HG02938 (cell line): ENCODE results near the gene CHMP2A.

ENCODE experiments used
- ATAC-seq: cut with Tn5 transposase; IDR thresholded peaks from one replicate; pipeline ENCODE4 v1.9.1; 2021; ENCODE audit warnings: mild to moderate bottlenecking, moderate library complexity; ENCODE audit not compliant: unreplicated experiment

CHMP2A gene

GRCh38 chr19:58570770-58571574, 16.1 kb upstream of the CHMP2A start:
- no peak for ATAC-seq

- no peak for ATAC-seq
These were observed 15.2 kb upstream of the CHMP2A start for GRCh38 chr19:58569943-58570670.

- no peak for ATAC-seq
These were observed 14.5 kb upstream of the CHMP2A start for GRCh38 chr19:58569191-58569942.

DNA sequence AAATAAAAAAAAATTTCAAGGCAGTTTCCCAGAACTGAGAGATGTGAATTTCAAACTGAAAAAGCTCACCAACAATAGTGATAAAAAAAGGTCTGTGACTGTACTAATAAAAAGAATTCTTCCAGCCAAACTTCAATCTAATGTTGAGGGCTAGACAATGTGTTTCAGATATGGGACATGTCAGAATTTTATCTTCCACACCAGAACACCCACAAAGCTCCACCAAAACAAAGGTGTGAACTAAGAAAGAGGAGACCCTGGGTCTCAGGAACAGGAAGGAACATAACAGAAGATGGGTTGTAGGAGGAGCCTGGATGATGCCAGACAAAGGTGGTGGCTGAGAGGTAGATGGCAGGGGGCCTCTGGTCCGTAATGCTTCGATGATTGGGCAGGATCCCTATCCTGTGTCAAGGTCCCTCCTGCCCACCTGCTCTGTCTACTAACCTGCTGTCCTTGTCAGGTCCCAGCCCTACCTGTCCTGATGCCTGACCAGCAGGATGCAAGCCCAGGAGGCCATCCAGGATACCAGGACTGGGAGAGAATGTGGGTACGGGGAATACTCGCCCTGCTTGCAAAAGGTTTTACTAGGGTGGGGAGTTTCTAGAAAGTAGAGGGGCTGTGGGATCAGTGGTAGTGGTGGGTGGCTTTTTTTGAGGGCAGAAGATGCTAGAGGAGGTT, 13.7 kb upstream of the CHMP2A start:
- no peak for ATAC-seq

GRCh38 chr19:58566989-58567388, 12.1 kb upstream of the CHMP2A start:
- ATAC-seq: no peak

DNA sequence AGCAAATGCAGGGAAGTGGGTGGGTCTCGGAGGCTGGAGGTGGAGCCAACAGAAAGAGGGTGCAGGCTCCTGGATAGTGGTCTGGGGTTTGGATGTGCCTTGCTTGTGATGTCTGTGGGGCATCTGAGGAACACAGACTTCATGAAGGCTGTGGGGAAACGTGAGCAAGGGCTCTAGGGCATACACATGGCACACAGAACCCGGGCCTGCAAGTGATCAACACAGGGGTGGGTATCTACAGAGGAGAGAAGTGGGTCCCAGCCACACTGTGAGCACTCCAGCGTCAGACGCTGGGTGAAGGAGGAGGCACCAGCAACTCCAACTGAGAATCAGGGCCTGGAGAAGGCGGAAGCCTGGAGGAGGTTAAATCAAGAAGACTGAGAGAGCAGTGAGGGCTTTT, 8.9 kb upstream of the CHMP2A start:
- no peak for ATAC-seq

- ATAC-seq: no peak
These were observed 8.2 kb upstream of the CHMP2A start for GRCh38 chr19:58563034-58563573.

DNA sequence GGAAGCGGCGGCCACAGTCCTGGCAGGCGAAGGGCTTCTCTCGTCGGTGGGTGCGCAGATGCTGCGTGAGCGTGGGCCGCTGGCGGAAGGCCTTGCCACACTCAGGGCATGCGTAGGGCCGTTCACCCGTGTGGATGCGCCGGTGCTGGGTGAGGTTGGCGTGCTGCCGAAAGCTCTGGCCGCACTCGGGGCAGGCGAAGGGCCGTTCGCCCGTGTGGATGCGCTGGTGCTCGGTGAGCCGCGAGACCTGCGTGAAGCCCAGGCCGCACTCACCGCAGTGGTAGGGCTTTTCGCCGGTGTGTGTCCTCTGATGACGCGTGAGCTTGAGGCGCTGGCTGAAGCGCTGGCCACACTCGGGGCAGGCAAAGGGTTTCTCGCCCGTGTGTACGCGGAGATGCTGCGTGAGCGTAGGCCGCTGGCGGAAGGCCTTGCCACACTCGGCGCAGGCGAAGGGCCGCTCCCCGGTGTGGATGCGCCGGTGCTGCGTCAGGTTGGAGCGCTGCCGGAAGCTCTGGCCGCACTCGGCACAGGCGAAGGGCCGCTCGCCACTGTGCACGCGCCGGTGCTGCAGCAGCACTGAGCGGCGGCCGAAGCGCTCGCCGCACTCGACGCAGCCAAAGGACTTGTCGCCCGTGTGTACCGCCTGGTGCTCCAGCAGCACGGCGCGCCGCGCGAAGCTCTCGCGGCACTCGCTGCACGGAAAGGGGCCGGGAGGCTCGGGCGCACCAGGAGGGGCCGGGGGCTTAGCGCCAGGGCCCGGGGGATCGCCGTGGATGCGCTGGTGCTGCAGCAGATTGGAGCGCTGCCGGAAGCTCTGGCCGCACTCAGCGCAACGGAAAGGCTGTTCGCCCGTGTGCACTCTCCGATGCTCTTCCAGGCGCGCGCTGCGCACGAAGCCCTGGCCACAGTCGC, 7.5 kb upstream of the CHMP2A start:
- ATAC-seq: no peak

- no peak for ATAC-seq
These were observed 6.6 kb upstream of the CHMP2A start for GRCh38 chr19:58561373-58562121.

GRCh38 chr19:58560921-58561320, 6.0 kb upstream of the CHMP2A start:
- no peak for ATAC-seq

- ATAC-seq: no peak
These were observed 5.3 kb upstream of the CHMP2A start for GRCh38 chr19:58560007-58560887.

GRCh38 chr19:58559275-58560006, 4.5 kb upstream of the CHMP2A start:
- no peak for ATAC-seq

DNA sequence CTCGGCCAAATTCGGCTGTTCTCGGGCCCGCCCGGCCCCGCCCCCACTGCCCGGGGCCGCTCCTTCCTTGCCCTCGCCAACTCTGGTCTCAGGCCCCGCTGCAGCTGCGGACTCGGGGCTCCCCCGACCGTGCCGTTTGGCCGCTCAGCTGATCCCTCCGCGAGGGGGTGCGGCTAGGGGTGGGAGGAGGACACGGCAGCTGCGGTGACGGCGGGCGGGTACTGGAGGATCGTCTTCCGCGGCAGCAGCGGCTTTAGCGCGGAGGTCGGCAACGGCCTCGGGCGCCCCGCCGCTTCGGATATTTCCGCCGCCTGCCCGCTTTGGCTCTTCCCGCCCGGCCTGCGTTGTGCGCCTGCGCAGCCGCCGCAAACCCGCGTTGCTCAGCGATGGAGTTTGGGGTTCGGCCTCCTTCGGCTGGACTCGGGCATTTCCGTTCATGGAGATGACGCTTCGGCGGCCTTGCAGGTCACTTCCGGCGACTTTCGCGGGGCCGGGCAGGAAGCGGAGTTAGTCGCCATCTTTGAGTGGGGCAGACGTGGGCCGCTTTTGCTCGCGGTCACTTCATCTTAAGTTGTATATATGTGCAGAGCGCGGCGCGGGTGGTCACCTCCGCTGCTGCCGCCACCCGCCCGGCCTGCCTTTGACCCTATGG, 3.8 kb upstream of the CHMP2A start:
- ATAC-seq: peak; percentile 57

DNA sequence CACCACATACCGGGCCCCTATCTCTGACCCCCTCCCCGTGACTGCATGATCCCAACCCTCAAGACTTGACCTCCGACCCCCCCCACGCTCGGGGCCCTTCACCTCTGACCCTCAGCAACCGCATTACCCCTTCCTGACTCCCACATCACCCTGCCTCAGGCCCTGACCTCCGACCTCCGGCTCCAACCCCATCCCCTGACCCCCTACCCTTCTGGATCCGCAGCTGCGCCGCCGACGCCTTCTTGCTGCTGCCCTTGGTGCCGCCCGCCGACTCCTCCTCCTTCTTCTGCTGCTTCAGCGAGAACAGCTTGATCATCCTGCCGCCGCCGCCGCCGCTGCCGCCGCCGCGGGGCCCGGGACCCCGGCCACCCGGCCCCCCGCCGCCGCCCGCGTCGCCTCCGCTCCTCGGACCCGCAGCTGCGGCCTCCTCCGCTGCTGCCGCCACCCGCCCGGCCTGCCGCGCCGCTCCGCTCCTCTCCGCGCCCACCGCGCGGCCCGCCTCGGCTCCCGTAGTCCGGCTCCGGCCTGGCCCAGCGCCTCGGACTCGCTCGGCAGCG, 3.2 kb upstream of the CHMP2A start, which contains the start of gene UBE2M:
UBE2M (minus strand) TSS at position 546 of the 557 bp plus-strand sequence; CDS start at position 316, 230 bp downstream.
- ATAC-seq: no peak

- ATAC-seq: no peak
These were observed 2.5 kb upstream of the CHMP2A start for GRCh38 chr19:58557221-58558065.
